Esophagus squamous epithelium (tissue), 4 donors: ENCODE results near the gene MAMDC2.

Experiments
- POLR2A ChIP-seq, 4 donors: fragments of 450-650 bp; IDR thresholded peaks; one replicate each; pipeline ENCODE4 v1.6.1; 2017; ENCODE audit warnings: antibody characterized with exemption in 4 of 4, mild to moderate bottlenecking in 4 of 4, moderate library complexity in 3 of 4
- TF ChIP-seq, protein P1 (sequence below), 6 experiments: fragments of 450-650 bp in 4 of 6; fragments of 200-600 bp in 2 of 6; sonication (generic) in 2 of 6; IDR thresholded peaks; one replicate each; pipeline ENCODE4 v1.5.1; 2016 to 2019; ENCODE audit warnings: antibody characterized with exemption in 6 of 6, mild to moderate bottlenecking in 4 of 6, moderate library complexity in 4 of 6

DNA sequence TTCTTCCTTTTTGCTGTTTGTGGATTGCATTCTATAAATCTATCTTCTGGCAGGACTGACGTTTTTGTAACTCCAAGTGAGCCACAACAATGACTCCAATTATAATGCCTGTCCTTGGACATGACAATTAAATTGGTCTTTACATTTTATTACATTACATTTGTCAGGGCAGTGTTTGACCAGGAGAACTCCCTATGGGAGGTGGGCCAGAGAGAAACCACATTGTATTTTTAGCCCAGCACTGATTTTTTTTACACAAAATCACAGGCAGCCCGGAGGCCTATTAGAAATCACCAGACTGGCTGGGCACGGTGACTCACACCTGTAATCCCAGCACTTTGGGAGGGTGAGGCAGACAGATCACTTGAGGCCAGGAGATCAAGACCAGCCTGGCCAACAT lies 116.0 kb downstream of the MAMDC2 start:
- TF ChIP-seq, protein P1, sequence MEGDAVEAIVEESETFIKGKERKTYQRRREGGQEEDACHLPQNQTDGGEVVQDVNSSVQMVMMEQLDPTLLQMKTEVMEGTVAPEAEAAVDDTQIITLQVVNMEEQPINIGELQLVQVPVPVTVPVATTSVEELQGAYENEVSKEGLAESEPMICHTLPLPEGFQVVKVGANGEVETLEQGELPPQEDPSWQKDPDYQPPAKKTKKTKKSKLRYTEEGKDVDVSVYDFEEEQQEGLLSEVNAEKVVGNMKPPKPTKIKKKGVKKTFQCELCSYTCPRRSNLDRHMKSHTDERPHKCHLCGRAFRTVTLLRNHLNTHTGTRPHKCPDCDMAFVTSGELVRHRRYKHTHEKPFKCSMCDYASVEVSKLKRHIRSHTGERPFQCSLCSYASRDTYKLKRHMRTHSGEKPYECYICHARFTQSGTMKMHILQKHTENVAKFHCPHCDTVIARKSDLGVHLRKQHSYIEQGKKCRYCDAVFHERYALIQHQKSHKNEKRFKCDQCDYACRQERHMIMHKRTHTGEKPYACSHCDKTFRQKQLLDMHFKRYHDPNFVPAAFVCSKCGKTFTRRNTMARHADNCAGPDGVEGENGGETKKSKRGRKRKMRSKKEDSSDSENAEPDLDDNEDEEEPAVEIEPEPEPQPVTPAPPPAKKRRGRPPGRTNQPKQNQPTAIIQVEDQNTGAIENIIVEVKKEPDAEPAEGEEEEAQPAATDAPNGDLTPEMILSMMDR (IDR thresholded peaks at IDR 0.05): no peak
- TF ChIP-seq POLR2A (IDR thresholded peaks at IDR 0.05): no peak
